WTC11 (cell line): ENCODE data around the gene DUOX2. TPM values are rescaled to one million over a fixed set of nuclear protein-coding genes. Genes with fewer than 3 reads are reported as not detected.

Source experiments
- ATAC-seq: fragments of 200-7000 bp; cut with Tn5 transposase; 2 replicates; pipeline ENCODE4 v1.10.0; 2021; ENCODE audit warnings: mild to moderate bottlenecking, moderate library complexity
- CTCF ChIA-PET: fragments of 300-600 bp; sonication (Branson Sonifier 250); formaldehyde crosslinking; loops from one replicate; lab custom pipeline; 2021; ENCODE audit warnings: antibody characterized with exemption; lab: Charles Lee
- POLR2A ChIA-PET: fragments of 350-600 bp; sonication (Branson Sonifier 250); formaldehyde crosslinking; loops from one replicate; lab custom pipeline; 2021; ENCODE audit warnings: antibody characterized with exemption; lab: Charles Lee
- DNase-seq: peaks from one replicate; pipeline ENCODE4 v3.0.0; 2021; ENCODE audit warnings: low spot score
- H3K27ac Mint-ChIP-seq: 2 replicates; pipeline ENCODE4 v1.8.0; 2021; ENCODE audit warnings: mixed read lengths
- H3K27me3 Mint-ChIP-seq: 2 replicates; pipeline ENCODE4 v1.8.0; 2021; ENCODE audit warnings: low read depth, mild to moderate bottlenecking, moderate library complexity, mixed read lengths
- H3K36me3 Mint-ChIP-seq: 2 replicates; pipeline ENCODE4 v1.8.0; 2021; ENCODE audit warnings: mixed read lengths
- H3K4me1 Mint-ChIP-seq: 2 replicates; pipeline ENCODE4 v1.8.0; 2022; ENCODE audit warnings: mixed read lengths
- H3K4me3 Mint-ChIP-seq: 2 replicates; pipeline ENCODE4 v1.8.0; 2021; ENCODE audit warnings: mild to moderate bottlenecking, moderate library complexity, mixed read lengths
- H3K9me3 Mint-ChIP-seq: 2 replicates; pipeline ENCODE4 v1.8.0; 2021; ENCODE audit warnings: mixed read lengths
- ATF1 ChIP-seq: sonication (generic); formaldehyde crosslinking; IDR thresholded peaks from 2 replicates; pipeline ENCODE4 v1.8.1; 2023; ENCODE audit warnings: mild to moderate bottlenecking, moderate library complexity, missing genetic modification reagents
- EMX1 ChIP-seq: fragments of 250-450 bp; sonication (Bioruptor Pico); IDR thresholded peaks from 2 replicates; pipeline ENCODE4 v1.8.0; 2021; ENCODE audit warnings: mild to moderate bottlenecking
- GRHL2 ChIP-seq: fragments of 250-450 bp; sonication (Bioruptor Pico); IDR thresholded peaks from 2 replicates; pipeline ENCODE4 v1.8.0; 2022; ENCODE audit warnings: mild to moderate bottlenecking, moderate library complexity; ENCODE audit not compliant: insufficient replicate concordance, severe bottlenecking
- IRF2 ChIP-seq: sonication (generic); formaldehyde crosslinking; IDR thresholded peaks from 2 replicates; pipeline ENCODE4 v1.8.0; 2022; ENCODE audit warnings: low read depth, missing genetic modification reagents, borderline replicate concordance
- JUN ChIP-seq: sonication (generic); formaldehyde crosslinking; IDR thresholded peaks from 2 replicates; pipeline ENCODE4 v1.8.0; 2023; ENCODE audit warnings: mild to moderate bottlenecking, missing genetic modification reagents
- PRRX2 ChIP-seq: fragments of 250-450 bp; sonication (Bioruptor Pico); IDR thresholded peaks from 2 replicates; pipeline ENCODE4 v1.8.0; 2021; ENCODE audit warnings: mild to moderate bottlenecking
- SMAD3 ChIP-seq: sonication (generic); formaldehyde crosslinking; IDR thresholded peaks from 2 replicates; pipeline ENCODE4 v1.8.0; 2022; ENCODE audit warnings: missing genetic modification reagents, mild to moderate bottlenecking, borderline replicate concordance
- SP1 ChIP-seq: sonication (generic); formaldehyde crosslinking; conservative IDR thresholded peaks from 2 replicates; pipeline ENCODE4 v1.8.1; 2022; ENCODE audit warnings: missing genetic modification reagents
- TP53 ChIP-seq: sonication (generic); formaldehyde crosslinking; IDR thresholded peaks from 2 replicates; pipeline ENCODE4 v1.8.1; 2023; ENCODE audit warnings: mild to moderate bottlenecking, missing genetic modification reagents
- ZBTB21 ChIP-seq: sonication (generic); formaldehyde crosslinking; IDR thresholded peaks from 2 replicates; pipeline ENCODE4 v1.8.1; 2023; ENCODE audit warnings: mild to moderate bottlenecking, missing genetic modification reagents, borderline replicate concordance
- ZNF219 ChIP-seq: sonication (generic); formaldehyde crosslinking; IDR thresholded peaks from 2 replicates; pipeline ENCODE4 v1.8.0; 2023; ENCODE audit warnings: missing genetic modification reagents, mild to moderate bottlenecking, borderline replicate concordance
- total RNA-seq: library from RNA; stranded (reverse); gene quantifications from 3 replicates; pipeline ENCODE4 v1.2.3, GENCODE V29; 2021
- TF ChIP-seq, protein P1 (sequence below): sonication (generic); formaldehyde crosslinking; IDR thresholded peaks from 2 replicates; pipeline ENCODE4 v1.8.1; 2022; ENCODE audit warnings: low read depth, mild to moderate bottlenecking, moderate library complexity, missing genetic modification reagents, borderline replicate concordance
- TF ChIP-seq, protein P2 (sequence below): sonication (generic); formaldehyde crosslinking; IDR thresholded peaks from 2 replicates; pipeline ENCODE4 v1.8.0; 2022; ENCODE audit warnings: mild to moderate bottlenecking, missing genetic modification reagents
- TF ChIP-seq, protein P3 (sequence below): sonication (generic); formaldehyde crosslinking; IDR thresholded peaks from 2 replicates; pipeline ENCODE4 v1.8.0; 2022; ENCODE audit warnings: missing genetic modification reagents
- TF ChIP-seq, protein P4 (sequence below): fragments of 250-450 bp; sonication (Bioruptor Pico); conservative IDR thresholded peaks from 2 replicates; pipeline ENCODE4 v1.9.0; 2021; ENCODE audit warnings: mild to moderate bottlenecking
- TF ChIP-seq, protein P5 (sequence below): fragments of 250-450 bp; sonication (Bioruptor Pico); IDR thresholded peaks from 2 replicates; pipeline ENCODE4 v1.9.0; 2021; ENCODE audit warnings: mild to moderate bottlenecking
- TF ChIP-seq, protein P6 (sequence below): fragments of 250-450 bp; sonication (Bioruptor Pico); IDR thresholded peaks from 2 replicates; pipeline ENCODE4 v1.9.0; 2021; ENCODE audit warnings: mild to moderate bottlenecking
- TF ChIP-seq, protein P7 (sequence below): sonication (generic); formaldehyde crosslinking; IDR thresholded peaks from 2 replicates; pipeline ENCODE4 v1.8.1; 2023; ENCODE audit warnings: mild to moderate bottlenecking, moderate library complexity, missing genetic modification reagents
- TF ChIP-seq, protein P8 (sequence below): sonication (generic); formaldehyde crosslinking; IDR thresholded peaks from 2 replicates; pipeline ENCODE4 v1.8.1; 2022; ENCODE audit warnings: missing genetic modification reagents, borderline replicate concordance

The DUOX2 gene
- total RNA-seq, 1 experiment from 2014 or later: 0.13 TPM

DNA sequence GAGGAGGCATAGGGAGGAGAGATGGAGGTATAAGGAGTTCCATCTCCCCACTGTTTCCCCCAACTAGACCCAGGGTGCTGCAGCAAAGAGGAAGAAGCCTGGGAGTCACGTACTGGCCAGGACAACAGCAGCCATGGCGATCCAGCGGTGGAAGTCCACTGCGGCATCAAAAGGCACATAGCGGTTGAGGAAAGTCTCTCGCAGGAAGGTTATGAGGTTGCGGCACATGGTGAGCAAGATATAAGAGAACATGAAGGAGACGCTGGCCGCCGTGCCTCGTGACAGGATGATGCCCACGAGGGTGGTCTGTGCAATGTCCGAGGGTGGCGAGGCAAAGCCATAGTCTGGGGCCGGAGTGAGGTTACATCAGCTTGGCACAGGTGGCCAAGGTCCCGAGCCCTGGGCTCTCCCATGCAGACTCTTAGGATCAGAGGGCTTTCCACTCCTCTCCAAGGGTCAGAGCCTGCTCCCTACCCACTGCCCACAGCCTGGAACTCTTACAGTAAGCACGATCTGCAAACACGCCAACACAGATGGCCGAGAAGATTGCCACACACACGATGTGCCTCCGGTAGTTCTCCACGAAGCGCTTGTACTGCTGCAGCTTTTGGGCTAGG, 14.3 kb downstream of the DUOX2 start:
- Mint-ChIP-seq H3K4me1 (peaks cover 21% of the 10 kb centered on the region), H3K36me3 (no peaks in the 10 kb centered on the region), H3K27ac (no peak overlapping the region), H3K9me3 (no peaks in the 10 kb centered on the region), H3K27me3 (peaks cover 5% of the 10 kb centered on the region; the same call in 1 of the 2 replicates), H3K4me3 (no peak overlapping the region)
- DNase-seq: no peak
- CTCF ChIA-PET: no interaction called here
- POLR2A ChIA-PET: no interaction called here
- TF ChIP-seq, protein P1, sequence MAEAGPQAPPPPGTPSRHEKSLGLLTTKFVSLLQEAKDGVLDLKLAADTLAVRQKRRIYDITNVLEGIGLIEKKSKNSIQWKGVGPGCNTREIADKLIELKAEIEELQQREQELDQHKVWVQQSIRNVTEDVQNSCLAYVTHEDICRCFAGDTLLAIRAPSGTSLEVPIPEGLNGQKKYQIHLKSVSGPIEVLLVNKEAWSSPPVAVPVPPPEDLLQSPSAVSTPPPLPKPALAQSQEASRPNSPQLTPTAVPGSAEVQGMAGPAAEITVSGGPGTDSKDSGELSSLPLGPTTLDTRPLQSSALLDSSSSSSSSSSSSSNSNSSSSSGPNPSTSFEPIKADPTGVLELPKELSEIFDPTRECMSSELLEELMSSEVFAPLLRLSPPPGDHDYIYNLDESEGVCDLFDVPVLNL: no peak
- TF ChIP-seq, protein P2, sequence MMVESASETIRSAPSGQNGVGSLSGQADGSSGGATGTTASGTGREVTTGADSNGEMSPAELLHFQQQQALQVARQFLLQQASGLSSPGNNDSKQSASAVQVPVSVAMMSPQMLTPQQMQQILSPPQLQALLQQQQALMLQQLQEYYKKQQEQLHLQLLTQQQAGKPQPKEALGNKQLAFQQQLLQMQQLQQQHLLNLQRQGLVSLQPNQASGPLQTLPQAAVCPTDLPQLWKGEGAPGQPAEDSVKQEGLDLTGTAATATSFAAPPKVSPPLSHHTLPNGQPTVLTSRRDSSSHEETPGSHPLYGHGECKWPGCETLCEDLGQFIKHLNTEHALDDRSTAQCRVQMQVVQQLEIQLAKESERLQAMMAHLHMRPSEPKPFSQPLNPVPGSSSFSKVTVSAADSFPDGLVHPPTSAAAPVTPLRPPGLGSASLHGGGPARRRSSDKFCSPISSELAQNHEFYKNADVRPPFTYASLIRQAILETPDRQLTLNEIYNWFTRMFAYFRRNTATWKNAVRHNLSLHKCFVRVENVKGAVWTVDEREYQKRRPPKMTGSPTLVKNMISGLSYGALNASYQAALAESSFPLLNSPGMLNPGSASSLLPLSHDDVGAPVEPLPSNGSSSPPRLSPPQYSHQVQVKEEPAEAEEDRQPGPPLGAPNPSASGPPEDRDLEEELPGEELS (CRISPR knock-in tag): no peak
- TF ChIP-seq ATF1 (CRISPR knock-in tag) (no peak), TP53 (no peak), ZNF219 (CRISPR knock-in tag) (no peak), JUN (no peak), SP1 (CRISPR knock-in tag) (no peak)
- TF ChIP-seq, protein P3, sequence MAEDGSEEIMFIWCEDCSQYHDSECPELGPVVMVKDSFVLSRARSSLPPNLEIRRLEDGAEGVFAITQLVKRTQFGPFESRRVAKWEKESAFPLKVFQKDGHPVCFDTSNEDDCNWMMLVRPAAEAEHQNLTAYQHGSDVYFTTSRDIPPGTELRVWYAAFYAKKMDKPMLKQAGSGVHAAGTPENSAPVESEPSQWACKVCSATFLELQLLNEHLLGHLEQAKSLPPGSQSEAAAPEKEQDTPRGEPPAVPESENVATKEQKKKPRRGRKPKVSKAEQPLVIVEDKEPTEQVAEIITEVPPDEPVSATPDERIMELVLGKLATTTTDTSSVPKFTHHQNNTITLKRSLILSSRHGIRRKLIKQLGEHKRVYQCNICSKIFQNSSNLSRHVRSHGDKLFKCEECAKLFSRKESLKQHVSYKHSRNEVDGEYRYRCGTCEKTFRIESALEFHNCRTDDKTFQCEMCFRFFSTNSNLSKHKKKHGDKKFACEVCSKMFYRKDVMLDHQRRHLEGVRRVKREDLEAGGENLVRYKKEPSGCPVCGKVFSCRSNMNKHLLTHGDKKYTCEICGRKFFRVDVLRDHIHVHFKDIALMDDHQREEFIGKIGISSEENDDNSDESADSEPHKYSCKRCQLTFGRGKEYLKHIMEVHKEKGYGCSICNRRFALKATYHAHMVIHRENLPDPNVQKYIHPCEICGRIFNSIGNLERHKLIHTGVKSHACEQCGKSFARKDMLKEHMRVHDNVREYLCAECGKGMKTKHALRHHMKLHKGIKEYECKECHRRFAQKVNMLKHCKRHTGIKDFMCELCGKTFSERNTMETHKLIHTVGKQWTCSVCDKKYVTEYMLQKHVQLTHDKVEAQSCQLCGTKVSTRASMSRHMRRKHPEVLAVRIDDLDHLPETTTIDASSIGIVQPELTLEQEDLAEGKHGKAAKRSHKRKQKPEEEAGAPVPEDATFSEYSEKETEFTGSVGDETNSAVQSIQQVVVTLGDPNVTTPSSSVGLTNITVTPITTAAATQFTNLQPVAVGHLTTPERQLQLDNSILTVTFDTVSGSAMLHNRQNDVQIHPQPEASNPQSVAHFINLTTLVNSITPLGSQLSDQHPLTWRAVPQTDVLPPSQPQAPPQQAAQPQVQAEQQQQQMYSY (CRISPR knock-in tag): no peak
- TF ChIP-seq, protein P4, sequence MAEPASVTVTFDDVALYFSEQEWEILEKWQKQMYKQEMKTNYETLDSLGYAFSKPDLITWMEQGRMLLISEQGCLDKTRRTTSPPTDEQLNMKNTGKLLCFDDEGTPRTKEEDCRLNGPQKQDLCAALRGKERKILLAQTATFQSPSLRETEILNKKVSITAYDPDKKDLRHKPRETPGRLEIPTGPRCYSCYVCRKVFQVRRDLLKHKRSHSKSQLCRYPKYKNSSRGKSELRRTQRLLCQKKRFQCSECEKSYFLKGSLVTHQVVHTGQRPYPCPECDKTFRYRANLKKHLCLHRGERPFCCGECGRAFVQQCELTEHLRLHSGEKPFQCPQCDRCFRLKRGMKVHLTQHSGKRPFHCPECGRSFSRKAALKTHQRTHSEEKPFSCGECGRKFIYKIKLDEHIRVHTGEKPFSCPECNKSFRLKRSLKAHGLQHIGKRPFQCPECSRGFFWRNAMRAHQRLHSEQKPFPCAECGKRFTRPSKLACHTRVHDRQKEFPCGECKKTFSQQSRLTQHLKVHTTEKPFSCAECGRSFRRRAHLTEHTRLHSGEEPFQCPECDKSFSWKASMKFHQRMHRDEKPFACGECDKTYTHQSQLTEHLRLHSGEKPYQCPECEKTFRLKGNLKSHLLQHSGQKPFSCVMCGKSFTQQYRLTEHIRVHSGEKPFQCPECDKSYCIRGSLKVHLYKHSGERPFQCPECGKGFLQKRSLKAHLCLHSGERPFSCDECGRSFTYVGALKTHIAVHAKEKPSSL (CRISPR knock-in tag): no peak
- no peak for ATAC-seq

DNA sequence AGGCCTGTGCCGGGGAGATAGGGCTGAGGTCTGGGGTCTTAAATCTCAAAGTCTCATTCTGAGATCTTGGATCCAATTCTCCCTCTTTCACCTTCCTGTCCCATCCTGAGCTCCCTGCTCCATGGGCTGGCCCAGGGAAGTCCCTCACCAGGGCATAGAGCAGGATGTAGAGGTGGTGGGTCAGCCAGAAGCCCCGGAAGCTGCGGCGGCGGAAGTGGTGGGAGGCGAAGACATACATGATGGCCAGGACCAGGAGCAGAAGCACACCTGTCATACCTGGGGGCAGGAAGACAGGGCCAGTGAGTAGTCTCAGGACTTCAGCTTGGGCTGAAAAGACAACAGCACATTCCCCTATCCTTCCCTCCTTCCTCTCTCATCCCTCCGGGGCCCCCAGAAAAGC, 16.5 kb downstream of the DUOX2 start:
- CTCF ChIA-PET: interaction anchor here (1.1 kb wide), 1 partner anchor 11 kb away, joined by 10 read pairs; no protein-coding TSS in a partner anchor
- POLR2A ChIA-PET: no interaction called here
- Mint-ChIP-seq H3K27me3 (peaks cover 13% of the 10 kb centered on the region), H3K36me3 (no peaks in the 10 kb centered on the region), H3K4me1 (peaks cover 21% of the 10 kb centered on the region), H3K4me3 (no peak overlapping the region), H3K27ac (no peak overlapping the region), H3K9me3 (no peaks in the 10 kb centered on the region)
- DNase-seq (no peak), ATAC-seq (no peak)
- TF ChIP-seq, protein P5, sequence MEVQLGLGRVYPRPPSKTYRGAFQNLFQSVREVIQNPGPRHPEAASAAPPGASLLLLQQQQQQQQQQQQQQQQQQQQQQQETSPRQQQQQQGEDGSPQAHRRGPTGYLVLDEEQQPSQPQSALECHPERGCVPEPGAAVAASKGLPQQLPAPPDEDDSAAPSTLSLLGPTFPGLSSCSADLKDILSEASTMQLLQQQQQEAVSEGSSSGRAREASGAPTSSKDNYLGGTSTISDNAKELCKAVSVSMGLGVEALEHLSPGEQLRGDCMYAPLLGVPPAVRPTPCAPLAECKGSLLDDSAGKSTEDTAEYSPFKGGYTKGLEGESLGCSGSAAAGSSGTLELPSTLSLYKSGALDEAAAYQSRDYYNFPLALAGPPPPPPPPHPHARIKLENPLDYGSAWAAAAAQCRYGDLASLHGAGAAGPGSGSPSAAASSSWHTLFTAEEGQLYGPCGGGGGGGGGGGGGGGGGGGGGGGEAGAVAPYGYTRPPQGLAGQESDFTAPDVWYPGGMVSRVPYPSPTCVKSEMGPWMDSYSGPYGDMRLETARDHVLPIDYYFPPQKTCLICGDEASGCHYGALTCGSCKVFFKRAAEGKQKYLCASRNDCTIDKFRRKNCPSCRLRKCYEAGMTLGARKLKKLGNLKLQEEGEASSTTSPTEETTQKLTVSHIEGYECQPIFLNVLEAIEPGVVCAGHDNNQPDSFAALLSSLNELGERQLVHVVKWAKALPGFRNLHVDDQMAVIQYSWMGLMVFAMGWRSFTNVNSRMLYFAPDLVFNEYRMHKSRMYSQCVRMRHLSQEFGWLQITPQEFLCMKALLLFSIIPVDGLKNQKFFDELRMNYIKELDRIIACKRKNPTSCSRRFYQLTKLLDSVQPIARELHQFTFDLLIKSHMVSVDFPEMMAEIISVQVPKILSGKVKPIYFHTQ: no peak
- TF ChIP-seq, protein P6, sequence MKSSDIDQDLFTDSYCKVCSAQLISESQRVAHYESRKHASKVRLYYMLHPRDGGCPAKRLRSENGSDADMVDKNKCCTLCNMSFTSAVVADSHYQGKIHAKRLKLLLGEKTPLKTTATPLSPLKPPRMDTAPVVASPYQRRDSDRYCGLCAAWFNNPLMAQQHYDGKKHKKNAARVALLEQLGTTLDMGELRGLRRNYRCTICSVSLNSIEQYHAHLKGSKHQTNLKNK: no peak
- TF ChIP-seq, protein P7, sequence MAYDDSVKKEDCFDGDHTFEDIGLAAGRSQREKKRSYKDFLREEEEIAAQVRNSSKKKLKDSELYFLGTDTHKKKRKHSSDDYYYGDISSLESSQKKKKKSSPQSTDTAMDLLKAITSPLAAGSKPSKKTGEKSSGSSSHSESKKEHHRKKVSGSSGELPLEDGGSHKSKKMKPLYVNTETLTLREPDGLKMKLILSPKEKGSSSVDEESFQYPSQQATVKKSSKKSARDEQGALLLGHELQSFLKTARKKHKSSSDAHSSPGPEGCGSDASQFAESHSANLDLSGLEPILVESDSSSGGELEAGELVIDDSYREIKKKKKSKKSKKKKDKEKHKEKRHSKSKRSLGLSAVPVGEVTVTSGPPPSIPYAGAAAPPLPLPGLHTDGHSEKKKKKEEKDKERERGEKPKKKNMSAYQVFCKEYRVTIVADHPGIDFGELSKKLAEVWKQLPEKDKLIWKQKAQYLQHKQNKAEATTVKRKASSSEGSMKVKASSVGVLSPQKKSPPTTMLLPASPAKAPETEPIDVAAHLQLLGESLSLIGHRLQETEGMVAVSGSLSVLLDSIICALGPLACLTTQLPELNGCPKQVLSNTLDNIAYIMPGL: no peak
- TF ChIP-seq, protein P8, sequence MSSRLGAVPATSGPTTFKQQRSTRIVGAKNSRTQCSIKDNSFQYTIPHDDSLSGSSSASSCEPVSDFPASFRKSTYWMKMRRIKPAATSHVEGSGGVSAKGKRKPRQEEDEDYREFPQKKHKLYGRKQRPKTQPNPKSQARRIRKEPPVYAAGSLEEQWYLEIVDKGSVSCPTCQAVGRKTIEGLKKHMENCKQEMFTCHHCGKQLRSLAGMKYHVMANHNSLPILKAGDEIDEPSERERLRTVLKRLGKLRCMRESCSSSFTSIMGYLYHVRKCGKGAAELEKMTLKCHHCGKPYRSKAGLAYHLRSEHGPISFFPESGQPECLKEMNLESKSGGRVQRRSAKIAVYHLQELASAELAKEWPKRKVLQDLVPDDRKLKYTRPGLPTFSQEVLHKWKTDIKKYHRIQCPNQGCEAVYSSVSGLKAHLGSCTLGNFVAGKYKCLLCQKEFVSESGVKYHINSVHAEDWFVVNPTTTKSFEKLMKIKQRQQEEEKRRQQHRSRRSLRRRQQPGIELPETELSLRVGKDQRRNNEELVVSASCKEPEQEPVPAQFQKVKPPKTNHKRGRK (CRISPR knock-in tag): no peak
- TF ChIP-seq PRRX2: no peak
- no peak for TF ChIP-seq IRF2 (CRISPR knock-in tag)
- no peak for TF ChIP-seq ZBTB21
- no peak for TF ChIP-seq GRHL2 (CRISPR knock-in tag)
- TF ChIP-seq SMAD3 (CRISPR knock-in tag): no peak
- no peak for TF ChIP-seq EMX1 (CRISPR knock-in tag)
